ENCODE data around the gene TPX2. TPM values are rescaled to one million over a fixed set of nuclear protein-coding genes. Genes with fewer than 3 reads are reported as not detected.

Gene TPX2
- total and polyA plus RNA-seq, 2 of the 8 experiments (the other 6 are each of a cell fraction or from before 2014, with no cell fraction given) = 43.6 to 125 TPM

- TF ChIP-seq CHD7 (IDR thresholded peaks at IDR 0.05; ENCODE audit: insufficient replicate concordance, low read length) = no peak
- TF ChIP-seq PHF8 (conservative IDR thresholded peaks at IDR 0.05; ENCODE audit: low read depth, low read length) = no peak
- TF ChIP-seq RNF2 (IDR thresholded peaks at IDR 0.05; ENCODE audit: borderline replicate concordance, low read depth, low read length, missing control alignments, poor library complexity, severe bottlenecking) = no peak
- no peak for TF ChIP-seq HDAC2 (IDR thresholded peaks at IDR 0.05; ENCODE audit: borderline replicate concordance in 1 of 2, low read depth in 2 of 2, low read length in 2 of 2)
- no peak for TF ChIP-seq BACH1 (IDR thresholded peaks at IDR 0.05; ENCODE audit: low read length)
- TF ChIP-seq SUZ12 (IDR thresholded peaks at IDR 0.05; ENCODE audit: low read length) = no peak
- TF ChIP-seq GABPA (IDR thresholded peaks at IDR 0.05; ENCODE audit: borderline replicate concordance, insufficient read depth, low read length) = no peak
- no peak for TF ChIP-seq TEAD4 (IDR thresholded peaks at IDR 0.05; ENCODE audit: low read depth, low read length)
- no peak for TF ChIP-seq EGR1 (IDR thresholded peaks at IDR 0.05; ENCODE audit: borderline replicate concordance, low read depth, low read length)
- TF ChIP-seq BRCA1 (IDR thresholded peaks at IDR 0.05; ENCODE audit: low read depth, low read length) = no peak
Measured at GRCh38 chr20:31842471-31843157, 103.5 kb downstream of the TPX2 start (continued).
